Measurements from ENCODE around the gene BARHL1. TPM values are rescaled to one million over a fixed set of nuclear protein-coding genes. Genes with fewer than 3 reads are reported as not detected.

The BARHL1 gene
- total and polyA plus RNA-seq, 2 donors (not counting 3 experiments of a cell fraction or from before 2014, with no cell fraction given) = not detected

DNA sequence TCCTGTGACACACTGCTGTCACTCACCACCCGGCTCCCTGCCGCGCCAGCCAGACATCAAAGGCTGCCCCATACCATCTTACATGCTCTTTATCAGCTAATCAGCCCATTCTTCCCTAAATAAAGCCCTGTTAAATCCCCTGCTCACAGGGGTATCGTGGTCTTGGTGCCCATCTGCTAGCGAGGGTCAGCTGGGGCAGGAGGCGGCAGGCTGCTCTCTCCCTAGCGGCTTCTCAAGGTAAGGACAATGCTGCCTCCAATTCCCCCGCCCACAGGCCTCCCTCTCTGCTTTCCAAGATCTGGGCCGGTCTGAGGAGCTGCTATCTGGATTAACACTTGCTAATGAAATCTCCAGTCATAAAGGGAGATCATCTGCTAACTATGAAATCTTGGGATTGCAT is 26.8 kb downstream of the BARHL1 start:
- DNase-seq (ENCODE audit: low read depth, low spot score) (no peak), FAIRE-seq (no peak)
- H3K4me1 ChIP-seq (ENCODE audit: control insufficient read depth, extremely low read depth, insufficient read depth, low read length) = no peaks in the 10 kb centered on the region
- no TSS peak for BruUV-seq (replicated peaks)
- peaks cover 3 to 11% of the 10 kb centered on the region in 2 experiments for H3K36me3 ChIP-seq (ENCODE audit: control insufficient read depth in 2 of 2, extremely low read depth in 1 of 2, insufficient read depth in 2 of 2, low read length in 2 of 2)
- no peaks in the 10 kb centered on the region for H3K9me3 ChIP-seq (replicated peaks; ENCODE audit: control insufficient read depth, insufficient read depth, low read length)
- intact Hi-C loops (cut with micrococcal nuclease) = no loop called here
- no peaks in the 10 kb centered on the region for H3K27me3 ChIP-seq (ENCODE audit: control insufficient read depth in 2 of 2, insufficient read depth in 2 of 2, low read length in 2 of 2)
- dilution Hi-C loops (cut with MboI; ENCODE audit: extremely low pct_ligation_motif_present, low sequenced_read_pairs) = no loop called here
- no peak overlapping the region for H3K4me3 ChIP-seq (replicated peaks in 1 of 3; ENCODE audit: insufficient read depth in 1 of 3, low read depth in 1 of 3, low read length in 3 of 3)
- no peaks in the 10 kb centered on the region for H3K79me2 ChIP-seq (ENCODE audit: control insufficient read depth, insufficient read depth, low read length)
- no peak overlapping the region for H3K27ac ChIP-seq (ENCODE audit: insufficient read depth, low read depth, low read length)
- TF ChIP-seq MAX (IDR thresholded peaks at IDR 0.05; ENCODE audit: insufficient read depth, insufficient read length) (no peak), POLR2A (IDR thresholded peaks at IDR 0.05; ENCODE audit: low read depth, low read length) (no peak), JUN (IDR thresholded peaks at IDR 0.05; ENCODE audit: borderline replicate concordance, insufficient read depth, insufficient read length, low read depth) (no peak), EZH2 (IDR thresholded peaks at IDR 0.05; ENCODE audit: borderline replicate concordance, low read depth, low read length, severe bottlenecking) (no peak), POLR2AphosphoS5 (IDR thresholded peaks at IDR 0.05; ENCODE audit: insufficient read depth, low read depth, low read length) (no peak), CTCF (IDR thresholded peaks at IDR 0.05; ENCODE audit: extremely low read depth in 1 of 2, insufficient read depth in 1 of 2, low read depth in 1 of 2, low read length in 2 of 2) (no peak), GATA2 (IDR thresholded peaks at IDR 0.05; ENCODE audit: insufficient read depth, insufficient read length, low read depth, low read length) (no peak), MYC (IDR thresholded peaks at IDR 0.05; ENCODE audit: low read depth, low read length) (no peak), FOS (IDR thresholded peaks at IDR 0.05; ENCODE audit: borderline replicate concordance, insufficient read depth, low read length) (no peak)
- no peaks in the 10 kb centered on the region for H4K20me1 ChIP-seq (replicated peaks; ENCODE audit: control insufficient read depth, extremely low read depth, insufficient read depth, low read length)
- no peak overlapping the region for H2AFZ ChIP-seq (ENCODE audit: low read depth, low read length)
- H3K9ac ChIP-seq (replicated peaks; ENCODE audit: extremely low read depth, insufficient read depth, low read length) = no peak overlapping the region
- no peak overlapping the region for H3K4me2 ChIP-seq (ENCODE audit: insufficient read depth, low read length)
- no peaks in the 10 kb centered on the region for H3K9me1 ChIP-seq (replicated peaks; ENCODE audit: control insufficient read depth, extremely low read depth, insufficient read depth, low read length)
- ChIA-PET CTCF (interaction anchor here (0.7 kb wide), 1 partner anchor 14 kb away, joined by 3 read pairs; no protein-coding TSS in a partner anchor), POLR2A (no interaction called here)

Data from endothelial cell of umbilical vein (primary cell).